HEK293 (cell line): Measurements from ENCODE around the gene RASSF8.

Experiments used
- AEBP2 ChIP-seq: fragments of 450-650 bp; formaldehyde crosslinking; IDR thresholded peaks from 2 replicates; pipeline ENCODE4 v1.5.1; 2016; ENCODE audit warnings: missing biosample characterization, missing genetic modification characterization, borderline replicate concordance
- ATF2 ChIP-seq: fragments of 450-650 bp; formaldehyde crosslinking; IDR thresholded peaks from 2 replicates; pipeline ENCODE4 v1.5.1; 2016; ENCODE audit warnings: missing biosample characterization, missing genetic modification characterization, low read depth
- FEZF1 ChIP-seq: fragments of 450-650 bp; formaldehyde crosslinking; IDR thresholded peaks from 2 replicates; pipeline ENCODE4 v1.5.1; 2016; ENCODE audit warnings: missing biosample characterization, missing genetic modification characterization
- GLI4 ChIP-seq: fragments of 450-650 bp; formaldehyde crosslinking; IDR thresholded peaks from 2 replicates; pipeline ENCODE4 v1.5.1; 2016; ENCODE audit warnings: missing biosample characterization, missing genetic modification characterization
- IKZF3 ChIP-seq: fragments of 450-650 bp; IDR thresholded peaks from 2 replicates; pipeline ENCODE4 v1.5.0; 2018; ENCODE audit warnings: missing biosample characterization, mild to moderate bottlenecking, missing genetic modification characterization, moderate library complexity
- OSR2 ChIP-seq: fragments of 450-650 bp; formaldehyde crosslinking; IDR thresholded peaks from 2 replicates; pipeline ENCODE4 v1.5.1; 2016; ENCODE audit warnings: missing biosample characterization, missing genetic modification characterization
- PBX3 ChIP-seq: sonication (generic); formaldehyde crosslinking; IDR thresholded peaks from 2 replicates; pipeline ENCODE4 v1.8.1; 2022; ENCODE audit warnings: mild to moderate bottlenecking, moderate library complexity, missing genetic modification reagents
- REST ChIP-seq: fragments of 450-650 bp; formaldehyde crosslinking; IDR thresholded peaks from 2 replicates; pipeline ENCODE4 v1.5.1; 2016; ENCODE audit warnings: missing biosample characterization, missing genetic modification characterization
- WT1 ChIP-seq: fragments of 450-650 bp; formaldehyde crosslinking; IDR thresholded peaks from 2 replicates; pipeline ENCODE4 v1.5.1; 2016; ENCODE audit warnings: missing biosample characterization, missing genetic modification characterization
- ZBTB1 ChIP-seq: fragments of 450-650 bp; formaldehyde crosslinking; IDR thresholded peaks from 2 replicates; pipeline ENCODE4 v1.5.1; 2016; ENCODE audit warnings: missing biosample characterization, missing genetic modification characterization
- ZBTB44 ChIP-seq: fragments of 450-650 bp; IDR thresholded peaks from 2 replicates; pipeline ENCODE4 v1.5.1; 2018; ENCODE audit warnings: missing biosample characterization, mild to moderate bottlenecking, missing genetic modification characterization
- ZFP69B ChIP-seq: fragments of 450-650 bp; formaldehyde crosslinking; IDR thresholded peaks from 2 replicates; pipeline ENCODE4 v1.5.1; 2016; ENCODE audit warnings: missing biosample characterization, missing genetic modification characterization
- ZIC2 ChIP-seq: fragments of 450-650 bp; formaldehyde crosslinking; IDR thresholded peaks from 2 replicates; pipeline ENCODE4 v1.5.1; 2016; ENCODE audit warnings: missing biosample characterization, missing genetic modification characterization
- ZNF114 ChIP-seq: fragments of 450-650 bp; formaldehyde crosslinking; IDR thresholded peaks from 2 replicates; pipeline ENCODE4 v1.5.0; 2017; ENCODE audit warnings: missing biosample characterization, missing genetic modification characterization
- ZNF148 ChIP-seq: fragments of 450-650 bp; formaldehyde crosslinking; IDR thresholded peaks from 2 replicates; pipeline ENCODE4 v1.5.0; 2017; ENCODE audit warnings: missing biosample characterization, missing genetic modification characterization, borderline replicate concordance
- ZNF157 ChIP-seq: fragments of 450-650 bp; formaldehyde crosslinking; IDR thresholded peaks from 2 replicates; pipeline ENCODE4 v1.5.1; 2016; ENCODE audit warnings: missing biosample characterization, missing genetic modification characterization
- ZNF280C ChIP-seq: fragments of 450-650 bp; formaldehyde crosslinking; IDR thresholded peaks from 2 replicates; pipeline ENCODE4 v1.5.1; 2016; ENCODE audit warnings: missing biosample characterization, missing genetic modification characterization
- ZNF302 ChIP-seq: fragments of 450-650 bp; formaldehyde crosslinking; IDR thresholded peaks from 2 replicates; pipeline ENCODE4 v1.5.1; 2016; ENCODE audit warnings: missing biosample characterization, missing genetic modification characterization, low read depth
- ZNF473 ChIP-seq: fragments of 450-650 bp; formaldehyde crosslinking; IDR thresholded peaks from 2 replicates; pipeline ENCODE4 v1.5.1; 2017; ENCODE audit warnings: missing biosample characterization, missing genetic modification characterization
- ZNF529 ChIP-seq: fragments of 450-650 bp; formaldehyde crosslinking; IDR thresholded peaks from 2 replicates; pipeline ENCODE4 v1.5.1; 2017; ENCODE audit warnings: missing genetic modification characterization, missing biosample characterization; ENCODE audit not compliant: insufficient replicate concordance
- ZNF549 ChIP-seq: fragments of 450-650 bp; IDR thresholded peaks from 2 replicates; pipeline ENCODE4 v1.5.1; 2018; ENCODE audit warnings: missing biosample characterization, missing genetic modification characterization, mild to moderate bottlenecking, inconsistent platforms, moderate library complexity
- ZNF623 ChIP-seq: fragments of 450-650 bp; formaldehyde crosslinking; IDR thresholded peaks from 2 replicates; pipeline ENCODE4 v1.5.1; 2016; ENCODE audit warnings: missing biosample characterization, missing genetic modification characterization
- ZNF626 ChIP-seq: fragments of 450-650 bp; sonication (Bioruptor Pico); formaldehyde crosslinking; IDR thresholded peaks from 2 replicates; pipeline ENCODE4 v1.5.1; 2018; ENCODE audit warnings: missing biosample characterization, missing genetic modification characterization, inconsistent platforms
- ZNF707 ChIP-seq: fragments of 450-650 bp; formaldehyde crosslinking; IDR thresholded peaks from 2 replicates; pipeline ENCODE4 v1.5.1; 2016; ENCODE audit warnings: missing biosample characterization, missing genetic modification characterization
- ZNF843 ChIP-seq: fragments of 450-650 bp; formaldehyde crosslinking; IDR thresholded peaks from 2 replicates; pipeline ENCODE4 v1.5.1; 2016; ENCODE audit warnings: missing biosample characterization, missing genetic modification characterization
- ZSCAN16 ChIP-seq: fragments of 450-650 bp; formaldehyde crosslinking; IDR thresholded peaks from 2 replicates; pipeline ENCODE4 v1.5.1; 2016; ENCODE audit warnings: missing biosample characterization, missing genetic modification characterization

Gene RASSF8

GRCh38 chr12:25992026-25992782, 33.7 kb downstream of the RASSF8 start (continued):
- TF ChIP-seq ZNF549 (tag by site-specific recombination) (no peak), WT1 (tag by site-specific recombination) (peak; percentile 82), ATF2 (tag by site-specific recombination) (peak; percentile 76), ZSCAN16 (tag by site-specific recombination) (no peak), AEBP2 (tag by site-specific recombination) (no peak), ZNF623 (tag by site-specific recombination) (no peak), ZFP69B (tag by site-specific recombination) (no peak), OSR2 (tag by site-specific recombination) (peak; percentile 51; the same call in 1 of the 2 replicates), FEZF1 (tag by site-specific recombination) (no peak), ZNF843 (tag by site-specific recombination) (peak; percentile 54; the same call in 1 of the 2 replicates), PBX3 (CRISPR knock-in tag) (no peak), ZNF114 (tag by site-specific recombination) (no peak), ZNF626 (no peak), ZIC2 (tag by site-specific recombination) (peak; percentile 95), ZNF157 (tag by site-specific recombination) (no peak), ZNF529 (tag by site-specific recombination) (no peak), GLI4 (tag by site-specific recombination) (no peak), ZNF707 (no peak), REST (no peak), IKZF3 (tag by site-specific recombination) (peak; percentile 73), ZNF148 (tag by site-specific recombination) (no peak), ZBTB1 (tag by site-specific recombination) (no peak), ZBTB44 (tag by site-specific recombination) (no peak), ZNF280C (no peak), ZNF302 (tag by site-specific recombination) (no peak), ZNF473 (tag by site-specific recombination) (no peak)
